Measurements from ENCODE around the gene SLC22A16. TPM values are rescaled to one million over a fixed set of nuclear protein-coding genes. Genes with fewer than 3 reads are reported as not detected.

The SLC22A16 gene
- total RNA-seq, 1 experiment from 2014 or later, result not detected

GRCh38 chr6:110421749-110422443 lies 54.5 kb downstream of the SLC22A16 start (continued):
- TF ChIP-seq REST (IDR thresholded peaks at IDR 0.05; ENCODE audit: low read depth), result no peak
- TF ChIP-seq ZNF274 (IDR thresholded peaks at IDR 0.05; ENCODE audit: low read depth, low read length), result no peak
- no peak for TF ChIP-seq SP1 (IDR thresholded peaks at IDR 0.05; ENCODE audit: low read depth)
- TF ChIP-seq POLR2AphosphoS5 (IDR thresholded peaks at IDR 0.05; ENCODE audit: low read depth, low read length), result no peak
- no peak for TF ChIP-seq POLR2A (IDR thresholded peaks at IDR 0.05; ENCODE audit: borderline replicate concordance, extremely low read depth, insufficient read depth, insufficient read length)
- no peak for TF ChIP-seq CEBPB (IDR thresholded peaks at IDR 0.05; ENCODE audit: low read depth)
- no peak for TF ChIP-seq JUND (IDR thresholded peaks at IDR 0.05)

GRCh38 chr6:110419028-110419739 lies 57.2 kb downstream of the SLC22A16 start:
- Histone ChIP-seq H3K9me3 (ENCODE audit: control insufficient read depth in 1 of 2, insufficient read depth in 1 of 2, low read depth in 1 of 2, low read length in 2 of 2) (0 out of 4 replicates have a peak, but pooled peaks cover 0 to 4% of the 10 kb centered on the region in 2 experiments), H3K9ac (ENCODE audit: low read length) (no peak overlapping the region), H3K4me1 (ENCODE audit: control insufficient read depth in 1 of 2, insufficient read depth in 2 of 2, low read length in 2 of 2) (no peaks in the 10 kb centered on the region), H2AFZ (ENCODE audit: low read depth, low read length, poor library complexity, severe bottlenecking) (no peak overlapping the region), H3K79me2 (ENCODE audit: insufficient read depth, low read length) (no peaks in the 10 kb centered on the region), H4K20me1 (ENCODE audit: insufficient read depth) (no peaks in the 10 kb centered on the region), H3K9me2 (ENCODE audit: insufficient read depth) (no peaks in the 10 kb centered on the region), H3K4me3 (replicated peaks in 1 of 2; ENCODE audit: low read depth in 1 of 2, low read length in 2 of 2) (no peak overlapping the region), H3K36me3 (ENCODE audit: control insufficient read depth in 1 of 2, insufficient read depth in 2 of 2, low read length in 2 of 2) (no peaks in the 10 kb centered on the region), H3K4me2 (ENCODE audit: low read length) (no peak overlapping the region), H3K27ac (ENCODE audit: low read depth, low read length) (no peak overlapping the region), H3K27me3 (ENCODE audit: insufficient read depth, low read length) (no peaks in the 10 kb centered on the region)
- POLR2A ChIA-PET, result no interaction called here
- TF ChIP-seq EZH2phosphoT487 (IDR thresholded peaks at IDR 0.05; ENCODE audit: borderline replicate concordance), result no peak
- TF ChIP-seq ELF1 (IDR thresholded peaks at IDR 0.05; ENCODE audit: borderline replicate concordance, low read depth), result no peak
- no peak for TF ChIP-seq YY1 (IDR thresholded peaks at IDR 0.05; ENCODE audit: extremely low read depth, insufficient replicate concordance, low read depth, low read length)
- no peak for TF ChIP-seq JUND (IDR thresholded peaks at IDR 0.05)
- no peak for TF ChIP-seq TCF7L2 (IDR thresholded peaks at IDR 0.05; ENCODE audit: borderline replicate concordance, extremely low read depth, insufficient read depth, insufficient read length)
- TF ChIP-seq FOSL1 (IDR thresholded peaks at IDR 0.05; ENCODE audit: low read depth), result no peak
- no peak for TF ChIP-seq ATF3 (IDR thresholded peaks at IDR 0.05)
- no peak for TF ChIP-seq ZNF274 (IDR thresholded peaks at IDR 0.05; ENCODE audit: low read depth, low read length)
- no peak for TF ChIP-seq MAX (IDR thresholded peaks at IDR 0.05)
- TF ChIP-seq SIN3A (IDR thresholded peaks at IDR 0.05; ENCODE audit: low read depth), result no peak
- no peak for TF ChIP-seq RAD21 (IDR thresholded peaks at IDR 0.05; ENCODE audit: low read depth)
- intact Hi-C loops (cut with micrococcal nuclease), result no loop called here
- RAD21 ChIA-PET (ENCODE audit: low non-redundant PET in 1 of 2, low total read pairs in 2 of 2, uncharacterized antibody in 2 of 2, unreplicated experiment in 2 of 2), result no interaction called here
- ATAC-seq (no peak), DNase-seq (ENCODE audit: low read depth, low spot score) (no peak)
- CTCF ChIA-PET, result no interaction called here
- BruUV-seq (replicated peaks), result no TSS peak

Data from HCT116 (cell line).